Uterus (tissue), 4 donors: ENCODE results near the gene DGCR2. TPM values are rescaled to one million over a fixed set of nuclear protein-coding genes. Genes with fewer than 3 reads are reported as not detected.

Source experiments
- DNase-seq, 2 donors: peaks; one replicate each; pipeline ENCODE4 v3.0.0-alpha.2; 2019 to 2020
- H3K27ac ChIP-seq, 2 donors: fragments of 200-600 bp; sonication (generic); 1 replicate in 1 of 2; 2 replicates in 1 of 2; pipeline ENCODE4 v1.5.1; 2016 to 2018
- H3K27me3 ChIP-seq, 2 donors: fragments of 200-600 bp; sonication (generic); one replicate each; pipeline ENCODE4 v1.5.1; 2018 to 2019; ENCODE audit warnings: control low read depth in 1 of 2
- H3K36me3 ChIP-seq, 2 donors: fragments of 200-600 bp; sonication (generic); one replicate each; pipeline ENCODE4 v1.5.1; 2019; ENCODE audit warnings: control low read depth in 1 of 2
- H3K4me1 ChIP-seq, 2 donors: fragments of 200-600 bp; sonication (generic); one replicate each; pipeline ENCODE4 v1.5.1; 2018 to 2019; ENCODE audit warnings: control low read depth in 1 of 2
- H3K4me3 ChIP-seq, 2 donors: fragments of 200-600 bp; sonication (generic); 1 replicate in 1 of 2; 2 replicates in 1 of 2; pipeline ENCODE4 v1.5.1; 2018 to 2019; ENCODE audit warnings: mild to moderate bottlenecking in 1 of 2
- H3K9me3 ChIP-seq, 2 donors: fragments of 200-600 bp; sonication (generic); one replicate each; pipeline ENCODE4 v1.5.1; 2019; ENCODE audit warnings: control low read depth in 1 of 2
- POLR2A ChIP-seq, 2 donors: fragments of 450-650 bp; IDR thresholded peaks; one replicate each; pipeline ENCODE4 v1.6.1; 2016; ENCODE audit warnings: antibody characterized with exemption in 2 of 2, mild to moderate bottlenecking in 1 of 2, moderate library complexity in 1 of 2
- intact Hi-C: fragments of 100-400 bp; cut with DNase I; formaldehyde crosslinking; loops from one replicate; pipeline ENCODE4 v1.15.1; 2023; ENCODE audit warnings: low total_unique reads
- total RNA-seq, 4 donors: library from RNA; depleted of rRNA in 3 of 4; stranded (reverse); fragments of >200 nt in 3 of 4; gene quantifications; one replicate each; pipeline versions ENCODE4 v1.1.0 to v1.2.4, GENCODE V29; 2014 to 2023
- TF ChIP-seq, protein P1 (sequence below), 4 experiments: fragments of 200-600 bp in 2 of 4; fragments of 450-650 bp in 2 of 4; sonication (generic) in 2 of 4; IDR thresholded peaks; one replicate each; pipeline ENCODE4 v1.5.1; 2016 to 2019; ENCODE audit warnings: antibody characterized with exemption in 4 of 4, mild to moderate bottlenecking in 2 of 4, moderate library complexity in 1 of 4
- donor health status: DM: yes; HTN: yes; CAD: no.

The DGCR2 gene
- total RNA-seq, 4 donors from 2014 or later = 18.2 to 88.9 (median 47.6) TPM

DNA sequence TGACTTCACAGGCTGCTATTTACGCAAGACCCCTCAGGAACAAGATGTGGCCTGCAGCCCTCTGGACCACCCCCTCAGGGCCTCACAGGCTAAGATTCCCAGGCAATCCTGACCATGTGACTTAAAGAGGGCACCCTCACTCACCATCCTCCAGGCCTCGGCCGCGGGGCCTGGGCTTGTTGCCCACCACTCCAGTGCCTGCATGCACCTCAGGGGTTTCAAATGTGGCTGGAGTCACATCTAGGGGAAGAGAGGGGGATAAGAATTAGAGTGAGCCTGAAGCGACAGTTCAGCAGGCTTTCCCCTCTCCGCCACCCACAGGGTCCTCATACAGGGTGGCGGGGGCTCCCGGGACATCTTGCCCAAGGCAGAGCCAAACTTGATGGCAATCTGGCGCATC, 20.2 kb upstream of the DGCR2 start:
- no peak for DNase-seq
- H3K9me3 ChIP-seq = no peaks in the 10 kb centered on the region
- no peaks in the 10 kb centered on the region for H3K27me3 ChIP-seq
- H3K27ac ChIP-seq = no peak overlapping the region
- H3K4me3 ChIP-seq = no peak overlapping the region
- intact Hi-C loops = no loop called here
- peaks cover 0 to 11% of the 10 kb centered on the region in 2 donors for H3K4me1 ChIP-seq
- TF ChIP-seq POLR2A (IDR thresholded peaks at IDR 0.05) = no peak
- TF ChIP-seq, protein P1, sequence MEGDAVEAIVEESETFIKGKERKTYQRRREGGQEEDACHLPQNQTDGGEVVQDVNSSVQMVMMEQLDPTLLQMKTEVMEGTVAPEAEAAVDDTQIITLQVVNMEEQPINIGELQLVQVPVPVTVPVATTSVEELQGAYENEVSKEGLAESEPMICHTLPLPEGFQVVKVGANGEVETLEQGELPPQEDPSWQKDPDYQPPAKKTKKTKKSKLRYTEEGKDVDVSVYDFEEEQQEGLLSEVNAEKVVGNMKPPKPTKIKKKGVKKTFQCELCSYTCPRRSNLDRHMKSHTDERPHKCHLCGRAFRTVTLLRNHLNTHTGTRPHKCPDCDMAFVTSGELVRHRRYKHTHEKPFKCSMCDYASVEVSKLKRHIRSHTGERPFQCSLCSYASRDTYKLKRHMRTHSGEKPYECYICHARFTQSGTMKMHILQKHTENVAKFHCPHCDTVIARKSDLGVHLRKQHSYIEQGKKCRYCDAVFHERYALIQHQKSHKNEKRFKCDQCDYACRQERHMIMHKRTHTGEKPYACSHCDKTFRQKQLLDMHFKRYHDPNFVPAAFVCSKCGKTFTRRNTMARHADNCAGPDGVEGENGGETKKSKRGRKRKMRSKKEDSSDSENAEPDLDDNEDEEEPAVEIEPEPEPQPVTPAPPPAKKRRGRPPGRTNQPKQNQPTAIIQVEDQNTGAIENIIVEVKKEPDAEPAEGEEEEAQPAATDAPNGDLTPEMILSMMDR (IDR thresholded peaks at IDR 0.05) = no peak
- no peaks in the 10 kb centered on the region for H3K36me3 ChIP-seq

DNA sequence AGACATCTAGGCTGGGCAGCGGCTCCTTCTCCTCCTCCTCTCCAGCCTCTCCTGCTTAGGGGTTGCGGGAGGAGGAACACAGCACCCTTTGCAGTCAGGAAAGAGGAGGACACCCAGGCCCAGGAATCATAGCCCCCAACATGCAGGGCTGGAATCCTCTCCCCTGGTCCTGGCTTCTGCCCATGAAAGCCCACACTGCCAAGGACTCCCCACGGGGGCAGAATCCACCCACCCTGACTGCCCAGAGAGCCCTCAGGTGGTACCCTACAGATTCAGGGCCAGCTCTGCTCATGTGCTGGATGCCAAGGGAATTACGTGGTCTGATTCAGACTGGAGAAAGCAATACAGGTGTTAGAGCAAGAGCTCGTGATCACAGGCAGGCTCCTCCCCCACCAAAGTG, 17.8 kb upstream of the DGCR2 start:
- Histone ChIP-seq H3K9me3 (no peaks in the 10 kb centered on the region), H3K36me3 (no peaks in the 10 kb centered on the region), H3K27ac (no peak overlapping the region), H3K27me3 (no peaks in the 10 kb centered on the region), H3K4me1 (peaks cover 0 to 11% of the 10 kb centered on the region in 2 donors), H3K4me3 (no peak overlapping the region)
- no peak for DNase-seq
- intact Hi-C loops = no loop called here
- no peak for TF ChIP-seq POLR2A (IDR thresholded peaks at IDR 0.05)
- TF ChIP-seq, protein P1 (IDR thresholded peaks at IDR 0.05) = no peak

GRCh38 chr22:19139001-19139356, 16.8 kb upstream of the DGCR2 start:
- intact Hi-C loops = no loop called here
- Histone ChIP-seq H3K27ac (no peak overlapping the region), H3K36me3 (no peaks in the 10 kb centered on the region), H3K4me1 (peaks cover 0 to 8% of the 10 kb centered on the region in 2 donors), H3K9me3 (no peaks in the 10 kb centered on the region), H3K4me3 (no peak overlapping the region), H3K27me3 (no peaks in the 10 kb centered on the region)
- TF ChIP-seq POLR2A (IDR thresholded peaks at IDR 0.05) = no peak
- TF ChIP-seq, protein P1 (IDR thresholded peaks at IDR 0.05) = no peak
- no peak for DNase-seq

DNA sequence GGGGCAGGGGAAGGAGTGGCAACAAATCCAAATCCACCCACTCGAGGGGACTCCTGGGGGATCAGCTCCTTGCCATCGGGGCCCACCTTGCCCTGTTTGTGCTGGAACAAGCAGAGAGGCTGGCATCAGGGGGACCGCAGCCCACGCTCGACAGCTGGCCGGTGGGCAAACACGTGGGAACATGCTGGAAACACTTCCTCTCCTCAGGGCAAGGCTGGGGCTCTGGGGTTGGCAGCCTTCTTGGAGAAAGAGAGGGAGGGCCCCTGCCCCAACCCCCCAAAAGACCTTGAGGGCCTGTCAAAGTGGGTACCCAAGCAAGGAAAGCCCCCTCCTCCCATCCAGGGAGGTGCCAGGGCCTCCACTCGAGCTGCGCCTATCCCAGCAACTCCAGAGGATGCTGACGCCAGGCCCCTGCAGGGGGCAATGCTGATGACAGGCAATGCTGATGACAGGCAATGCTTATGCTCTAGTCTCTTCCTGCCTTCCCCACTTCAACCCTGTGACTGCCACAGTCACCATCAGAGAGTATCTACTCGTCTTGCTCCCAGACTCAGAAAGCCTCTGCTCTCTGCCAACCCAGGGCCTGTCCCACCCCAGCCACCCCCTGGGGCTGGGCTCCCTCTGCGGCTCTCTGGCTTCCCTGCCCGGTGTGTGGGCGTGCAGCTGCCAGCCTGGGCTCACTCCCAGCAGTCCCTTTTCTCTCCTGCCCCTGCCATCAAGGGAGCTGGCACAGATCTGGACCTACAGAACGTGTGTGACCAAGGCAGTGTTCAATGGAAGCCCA, 16.2 kb upstream of the DGCR2 start:
- intact Hi-C loops = no loop called here
- Histone ChIP-seq H3K27ac (no peak overlapping the region), H3K4me1 (peaks cover 0 to 2% of the 10 kb centered on the region in 2 donors), H3K27me3 (no peaks in the 10 kb centered on the region), H3K4me3 (no peak overlapping the region), H3K36me3 (no peaks in the 10 kb centered on the region), H3K9me3 (no peaks in the 10 kb centered on the region)
- TF ChIP-seq, protein P1 (IDR thresholded peaks at IDR 0.05) = no peak
- DNase-seq = no peak

DNA sequence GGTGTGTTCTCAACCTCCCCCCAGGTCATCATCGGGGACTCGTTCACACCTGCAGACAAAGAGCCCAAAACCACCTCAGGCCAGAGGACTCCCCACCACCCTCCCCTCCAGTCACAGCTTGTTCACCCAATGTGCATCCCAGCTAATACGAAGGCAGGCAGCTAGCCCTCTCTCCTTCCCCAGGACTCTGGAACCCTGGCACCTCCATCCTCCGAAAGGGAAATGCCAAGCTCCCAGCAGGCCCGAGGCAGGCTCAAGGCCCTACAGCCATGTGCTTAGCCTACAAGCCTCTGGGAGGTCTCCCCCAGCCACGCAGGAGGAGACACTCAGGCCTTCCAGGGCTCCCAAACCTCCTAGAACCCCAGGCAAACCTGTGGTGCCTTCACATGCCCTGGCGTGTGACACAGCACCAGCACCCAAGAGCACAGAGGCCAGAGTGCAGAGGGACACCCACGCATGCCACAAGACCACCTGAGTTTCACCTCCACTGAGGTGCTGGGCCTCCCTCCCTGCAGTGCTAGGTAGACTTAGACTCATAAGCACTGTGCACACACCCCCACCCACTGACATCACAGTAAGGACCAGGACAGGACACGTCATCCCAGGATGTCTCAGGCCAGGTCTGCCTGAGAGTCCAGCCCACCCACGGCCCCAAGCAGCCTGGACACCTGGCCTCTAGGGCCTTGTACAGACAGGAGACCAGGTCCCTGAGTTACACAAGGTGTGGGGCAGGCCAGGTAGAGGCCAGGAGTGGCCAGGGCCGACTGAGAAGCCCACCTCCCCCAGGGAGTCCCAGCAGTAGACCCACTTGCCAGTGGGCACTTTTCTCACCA, 15.4 kb upstream of the DGCR2 start:
- DNase-seq = no peak
- TF ChIP-seq, protein P1 (IDR thresholded peaks at IDR 0.05) = no peak
- TF ChIP-seq POLR2A (IDR thresholded peaks at IDR 0.05) = no peak
- no peak overlapping the region for H3K27ac ChIP-seq
- H3K4me1 ChIP-seq = no peaks in the 10 kb centered on the region
- no peaks in the 10 kb centered on the region for H3K9me3 ChIP-seq
- intact Hi-C loops = no loop called here
- no peak overlapping the region for H3K4me3 ChIP-seq
- no peaks in the 10 kb centered on the region for H3K27me3 ChIP-seq
- H3K36me3 ChIP-seq = no peaks in the 10 kb centered on the region
